HepG2 (cell line): ENCODE results near the gene LYSMD2. TPM values are rescaled to one million over a fixed set of nuclear protein-coding genes. Genes with fewer than 3 reads are reported as not detected.

ENCODE experiments used
- ARID2 ChIP-seq: sonication (generic); formaldehyde crosslinking; IDR thresholded peaks from 2 replicates; pipeline ENCODE4 v1.8.1; 2022; ENCODE audit warnings: mild to moderate bottlenecking, missing genetic modification reagents, borderline replicate concordance
- CBFB ChIP-seq: sonication (generic); formaldehyde crosslinking; IDR thresholded peaks from 2 replicates; pipeline ENCODE4 v1.4.0; 2020; ENCODE audit warnings: missing genetic modification reagents
- CREB3 ChIP-seq: sonication (generic); formaldehyde crosslinking; IDR thresholded peaks from 2 replicates; pipeline ENCODE4 v1.5.0; 2020; ENCODE audit warnings: missing genetic modification reagents
- DNMT1 ChIP-seq: sonication (generic); formaldehyde crosslinking; IDR thresholded peaks from 2 replicates; pipeline ENCODE4 v1.5.1; 2020; ENCODE audit warnings: mild to moderate bottlenecking, missing genetic modification reagents
- FOXA1 ChIP-seq, 2 experiments: fragments of 450-650 bp in 1 of 2; sonication (generic) in 1 of 2; formaldehyde crosslinking in 1 of 2; IDR thresholded peaks; 2 replicates each; pipeline versions ENCODE4 v1.4.0 to v1.6.1; 2016 to 2020; ENCODE audit warnings: missing genetic modification reagents in 1 of 2
- FOXJ3 ChIP-seq: sonication (generic); formaldehyde crosslinking; IDR thresholded peaks from 2 replicates; pipeline ENCODE4 v1.4.0; 2020; ENCODE audit warnings: missing genetic modification reagents, mild to moderate bottlenecking, borderline replicate concordance
- HOXA3 ChIP-seq: sonication (generic); formaldehyde crosslinking; IDR thresholded peaks from 2 replicates; pipeline ENCODE4 v1.5.0; 2020; ENCODE audit warnings: missing genetic modification reagents
- POLR2AphosphoS2 ChIP-seq: IDR thresholded peaks from 2 replicates; pipeline ENCODE4 v1.6.1; 2011; ENCODE audit warnings: low read depth, low read length, improper control_type of control experiment
- RBM22 ChIP-seq: fragments of 200-400 bp; formaldehyde crosslinking; optimal IDR thresholded peaks from 2 replicates; pipeline ENCODE3; 2017; ENCODE audit warnings: mild to moderate bottlenecking, low read length, moderate library complexity
- TRIM22 ChIP-seq: fragments of 450-650 bp; IDR thresholded peaks from 2 replicates; pipeline ENCODE4 v1.6.1; 2017
- ZFP90 ChIP-seq: sonication (generic); formaldehyde crosslinking; IDR thresholded peaks from 2 replicates; pipeline ENCODE4 v1.8.0; 2022; ENCODE audit warnings: missing genetic modification reagents, mild to moderate bottlenecking, inconsistent platforms, borderline replicate concordance
- ZNF441 ChIP-seq: sonication (generic); formaldehyde crosslinking; IDR thresholded peaks from 2 replicates; pipeline ENCODE4 v1.7.0; 2021; ENCODE audit warnings: missing genetic modification reagents, borderline replicate concordance
- ZNF781 ChIP-seq: sonication (generic); formaldehyde crosslinking; IDR thresholded peaks from 2 replicates; pipeline ENCODE4 v1.5.1; 2020; ENCODE audit warnings: borderline replicate concordance, mild to moderate bottlenecking, missing genetic modification reagents; ENCODE audit errors: not compliant biosample characterization
- ZSCAN9 ChIP-seq: IDR thresholded peaks from 2 replicates; pipeline ENCODE4 v1.6.1; 2016; ENCODE audit warnings: borderline replicate concordance
- polyA plus RNA-seq, 8 experiments: library from polyadenylated mRNA; depleted of rRNA in 3 of 8; stranded (reverse) in 7 of 8; unstranded in 1 of 8; fragments of >200 nt; fragmentation: Illumina TruSeq in 4 of 8; extraction: Trizol in 4 of 8; gene quantifications; 2 replicates each; pipeline versions ENCODE4 v1.2.1 to v1.2.3, GENCODE V29; 2011 to 2016; ENCODE audit warnings: low read depth in 4 of 8, missing spikeins in 1 of 8, mixed read lengths in 1 of 8; ENCODE audit not compliant: insufficient read depth in 1 of 8
- total RNA-seq, 5 experiments: library from RNA; depleted of rRNA; stranded (reverse); fragments of >200 nt; fragmentation: Illumina TruSeq; extraction: Trizol; gene quantifications; 2 replicates each; pipeline ENCODE4 v1.2.3, GENCODE V29; 2016; ENCODE audit warnings: low read depth in 1 of 5
- TF ChIP-seq, protein P1 (sequence below): sonication (generic); formaldehyde crosslinking; IDR thresholded peaks from 2 replicates; pipeline ENCODE4 v1.4.0; 2020; ENCODE audit warnings: mild to moderate bottlenecking, missing genetic modification reagents
- TF ChIP-seq, protein P2 (sequence below): sonication (generic); formaldehyde crosslinking; conservative IDR thresholded peaks from 2 replicates; pipeline ENCODE4 v1.4.0; 2020; ENCODE audit warnings: missing genetic modification reagents
- TF ChIP-seq, protein P3 (sequence below): sonication (generic); formaldehyde crosslinking; IDR thresholded peaks from 2 replicates; pipeline ENCODE4 v1.4.0; 2020; ENCODE audit warnings: missing genetic modification reagents

The LYSMD2 gene
- total and polyA plus RNA-seq, 2 of the 13 experiments (the other 11 are each of a cell fraction or from before 2014, with no cell fraction given) = 0.05 to 0.27 TPM

DNA sequence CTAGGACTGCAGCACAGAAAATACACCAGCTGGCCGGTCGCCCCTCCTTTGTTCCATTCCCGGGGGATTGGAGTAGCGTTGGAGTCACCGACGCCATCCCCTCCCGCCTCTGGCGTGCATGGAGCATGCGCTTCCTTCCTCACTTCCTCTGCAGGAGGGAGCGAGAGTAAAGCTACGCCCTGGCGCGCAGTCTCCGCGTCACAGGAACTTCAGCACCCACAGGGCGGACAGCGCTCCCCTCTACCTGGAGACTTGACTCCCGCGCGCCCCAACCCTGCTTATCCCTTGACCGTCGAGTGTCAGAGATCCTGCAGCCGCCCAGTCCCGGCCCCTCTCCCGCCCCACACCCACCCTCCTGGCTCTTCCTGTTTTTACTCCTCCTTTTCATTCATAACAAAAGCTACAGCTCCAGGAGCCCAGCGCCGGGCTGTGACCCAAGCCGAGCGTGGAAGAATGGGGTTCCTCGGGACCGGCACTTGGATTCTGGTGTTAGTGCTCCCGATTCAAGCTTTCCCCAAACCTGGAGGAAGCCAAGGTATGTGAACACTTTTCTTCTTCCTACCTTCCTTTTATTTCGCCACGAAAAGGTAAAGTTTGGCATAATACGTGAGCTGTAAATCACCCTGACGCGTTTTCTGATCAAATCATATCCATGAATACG, 56.0 kb downstream of the LYSMD2 start, which contains the start of gene SCG3 (continued):
- TF ChIP-seq, protein P1, sequence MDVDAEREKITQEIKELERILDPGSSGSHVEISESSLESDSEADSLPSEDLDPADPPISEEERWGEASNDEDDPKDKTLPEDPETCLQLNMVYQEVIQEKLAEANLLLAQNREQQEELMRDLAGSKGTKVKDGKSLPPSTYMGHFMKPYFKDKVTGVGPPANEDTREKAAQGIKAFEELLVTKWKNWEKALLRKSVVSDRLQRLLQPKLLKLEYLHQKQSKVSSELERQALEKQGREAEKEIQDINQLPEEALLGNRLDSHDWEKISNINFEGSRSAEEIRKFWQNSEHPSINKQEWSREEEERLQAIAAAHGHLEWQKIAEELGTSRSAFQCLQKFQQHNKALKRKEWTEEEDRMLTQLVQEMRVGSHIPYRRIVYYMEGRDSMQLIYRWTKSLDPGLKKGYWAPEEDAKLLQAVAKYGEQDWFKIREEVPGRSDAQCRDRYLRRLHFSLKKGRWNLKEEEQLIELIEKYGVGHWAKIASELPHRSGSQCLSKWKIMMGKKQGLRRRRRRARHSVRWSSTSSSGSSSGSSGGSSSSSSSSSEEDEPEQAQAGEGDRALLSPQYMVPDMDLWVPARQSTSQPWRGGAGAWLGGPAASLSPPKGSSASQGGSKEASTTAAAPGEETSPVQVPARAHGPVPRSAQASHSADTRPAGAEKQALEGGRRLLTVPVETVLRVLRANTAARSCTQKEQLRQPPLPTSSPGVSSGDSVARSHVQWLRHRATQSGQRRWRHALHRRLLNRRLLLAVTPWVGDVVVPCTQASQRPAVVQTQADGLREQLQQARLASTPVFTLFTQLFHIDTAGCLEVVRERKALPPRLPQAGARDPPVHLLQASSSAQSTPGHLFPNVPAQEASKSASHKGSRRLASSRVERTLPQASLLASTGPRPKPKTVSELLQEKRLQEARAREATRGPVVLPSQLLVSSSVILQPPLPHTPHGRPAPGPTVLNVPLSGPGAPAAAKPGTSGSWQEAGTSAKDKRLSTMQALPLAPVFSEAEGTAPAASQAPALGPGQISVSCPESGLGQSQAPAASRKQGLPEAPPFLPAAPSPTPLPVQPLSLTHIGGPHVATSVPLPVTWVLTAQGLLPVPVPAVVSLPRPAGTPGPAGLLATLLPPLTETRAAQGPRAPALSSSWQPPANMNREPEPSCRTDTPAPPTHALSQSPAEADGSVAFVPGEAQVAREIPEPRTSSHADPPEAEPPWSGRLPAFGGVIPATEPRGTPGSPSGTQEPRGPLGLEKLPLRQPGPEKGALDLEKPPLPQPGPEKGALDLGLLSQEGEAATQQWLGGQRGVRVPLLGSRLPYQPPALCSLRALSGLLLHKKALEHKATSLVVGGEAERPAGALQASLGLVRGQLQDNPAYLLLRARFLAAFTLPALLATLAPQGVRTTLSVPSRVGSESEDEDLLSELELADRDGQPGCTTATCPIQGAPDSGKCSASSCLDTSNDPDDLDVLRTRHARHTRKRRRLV (CRISPR knock-in tag) = no peak
- TF ChIP-seq CBFB = no peak
- 0 out of 2 replicates have a peak, but pooled peaks have one; percentile 37 for TF ChIP-seq DNMT1 (CRISPR knock-in tag)
- TF ChIP-seq RBM22 = no peak
- TF ChIP-seq, protein P2, sequence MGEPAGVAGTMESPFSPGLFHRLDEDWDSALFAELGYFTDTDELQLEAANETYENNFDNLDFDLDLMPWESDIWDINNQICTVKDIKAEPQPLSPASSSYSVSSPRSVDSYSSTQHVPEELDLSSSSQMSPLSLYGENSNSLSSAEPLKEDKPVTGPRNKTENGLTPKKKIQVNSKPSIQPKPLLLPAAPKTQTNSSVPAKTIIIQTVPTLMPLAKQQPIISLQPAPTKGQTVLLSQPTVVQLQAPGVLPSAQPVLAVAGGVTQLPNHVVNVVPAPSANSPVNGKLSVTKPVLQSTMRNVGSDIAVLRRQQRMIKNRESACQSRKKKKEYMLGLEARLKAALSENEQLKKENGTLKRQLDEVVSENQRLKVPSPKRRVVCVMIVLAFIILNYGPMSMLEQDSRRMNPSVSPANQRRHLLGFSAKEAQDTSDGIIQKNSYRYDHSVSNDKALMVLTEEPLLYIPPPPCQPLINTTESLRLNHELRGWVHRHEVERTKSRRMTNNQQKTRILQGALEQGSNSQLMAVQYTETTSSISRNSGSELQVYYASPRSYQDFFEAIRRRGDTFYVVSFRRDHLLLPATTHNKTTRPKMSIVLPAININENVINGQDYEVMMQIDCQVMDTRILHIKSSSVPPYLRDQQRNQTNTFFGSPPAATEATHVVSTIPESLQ (CRISPR knock-in tag) = peak; percentile 86; the same call in 1 of the 2 replicates
- TF ChIP-seq ZSCAN9 (CRISPR knock-in tag) = peak; percentile 83; the same call in 1 of the 2 replicates
- TF ChIP-seq ZFP90 (CRISPR knock-in tag) = 0 out of 2 replicates have a peak, but pooled peaks have one; percentile 48
- peak; percentile 48 for TF ChIP-seq ZNF781
- TF ChIP-seq TRIM22 = no peak
- no peak for TF ChIP-seq POLR2AphosphoS2
- peak; percentile 84; the same call in 1 of the 2 replicates for TF ChIP-seq CREB3 (CRISPR knock-in tag)
- TF ChIP-seq FOXA1 (IDR thresholded peaks at IDR 0.05) = no peak
- TF ChIP-seq FOXA1 (CRISPR knock-in tag; IDR thresholded peaks at IDR 0.05) = no peak
- TF ChIP-seq ZNF441 (CRISPR knock-in tag) = peak; percentile 72; the same call in 1 of the 2 replicates
- no peak for TF ChIP-seq FOXJ3 (CRISPR knock-in tag)
- 0 out of 2 replicates have a peak, but pooled peaks have one; percentile 38 for TF ChIP-seq ARID2 (CRISPR knock-in tag)
- TF ChIP-seq, protein P3, sequence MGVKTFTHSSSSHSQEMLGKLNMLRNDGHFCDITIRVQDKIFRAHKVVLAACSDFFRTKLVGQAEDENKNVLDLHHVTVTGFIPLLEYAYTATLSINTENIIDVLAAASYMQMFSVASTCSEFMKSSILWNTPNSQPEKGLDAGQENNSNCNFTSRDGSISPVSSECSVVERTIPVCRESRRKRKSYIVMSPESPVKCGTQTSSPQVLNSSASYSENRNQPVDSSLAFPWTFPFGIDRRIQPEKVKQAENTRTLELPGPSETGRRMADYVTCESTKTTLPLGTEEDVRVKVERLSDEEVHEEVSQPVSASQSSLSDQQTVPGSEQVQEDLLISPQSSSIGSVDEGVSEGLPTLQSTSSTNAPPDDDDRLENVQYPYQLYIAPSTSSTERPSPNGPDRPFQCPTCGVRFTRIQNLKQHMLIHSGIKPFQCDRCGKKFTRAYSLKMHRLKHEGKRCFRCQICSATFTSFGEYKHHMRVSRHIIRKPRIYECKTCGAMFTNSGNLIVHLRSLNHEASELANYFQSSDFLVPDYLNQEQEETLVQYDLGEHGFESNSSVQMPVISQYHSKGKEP (CRISPR knock-in tag) = peak; percentile 92
- TF ChIP-seq HOXA3 (CRISPR knock-in tag) = peak; percentile 75
